GM10266 (cell line): Measurements from ENCODE around the gene PCYT2.

Experiments used
- DNase-seq: peaks from one replicate; pipeline ENCODE4 v3.0.0; 2012; ENCODE audit errors: extremely low spot score
- TF ChIP-seq, protein P1 (sequence below): IDR thresholded peaks from 2 replicates; pipeline ENCODE4 v1.5.1; 2012; ENCODE audit warnings: mild to moderate bottlenecking, low read depth; ENCODE audit not compliant: control insufficient read depth, insufficient read depth; ENCODE audit errors: missing control alignments

Gene PCYT2

DNA sequence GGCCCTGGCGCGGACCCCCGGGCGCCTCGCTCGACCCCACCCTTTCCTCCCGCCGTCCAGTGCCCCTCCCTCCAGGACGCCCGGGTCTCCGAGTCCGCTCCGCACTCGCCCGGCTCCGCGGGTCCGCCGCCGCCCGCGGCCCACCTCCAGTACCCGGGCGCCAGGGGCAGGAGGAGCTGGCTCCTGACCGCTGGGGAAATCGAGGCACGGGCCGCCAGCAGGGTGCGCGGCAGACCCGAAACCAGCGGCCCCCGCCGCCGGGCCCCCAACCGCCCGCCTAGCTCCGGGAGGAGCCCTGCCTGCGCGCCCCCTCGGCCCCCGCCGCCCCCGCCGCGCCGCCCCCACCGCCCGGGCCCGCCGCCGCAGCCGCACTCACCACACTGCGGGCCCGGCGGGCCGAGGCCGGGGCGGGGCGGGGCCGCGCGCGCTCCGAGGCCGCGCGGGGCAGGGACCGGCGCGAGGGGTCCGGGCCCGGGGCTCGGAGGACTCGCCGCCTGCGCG is 16.0 kb upstream of the PCYT2 start:
- TF ChIP-seq, protein P1, sequence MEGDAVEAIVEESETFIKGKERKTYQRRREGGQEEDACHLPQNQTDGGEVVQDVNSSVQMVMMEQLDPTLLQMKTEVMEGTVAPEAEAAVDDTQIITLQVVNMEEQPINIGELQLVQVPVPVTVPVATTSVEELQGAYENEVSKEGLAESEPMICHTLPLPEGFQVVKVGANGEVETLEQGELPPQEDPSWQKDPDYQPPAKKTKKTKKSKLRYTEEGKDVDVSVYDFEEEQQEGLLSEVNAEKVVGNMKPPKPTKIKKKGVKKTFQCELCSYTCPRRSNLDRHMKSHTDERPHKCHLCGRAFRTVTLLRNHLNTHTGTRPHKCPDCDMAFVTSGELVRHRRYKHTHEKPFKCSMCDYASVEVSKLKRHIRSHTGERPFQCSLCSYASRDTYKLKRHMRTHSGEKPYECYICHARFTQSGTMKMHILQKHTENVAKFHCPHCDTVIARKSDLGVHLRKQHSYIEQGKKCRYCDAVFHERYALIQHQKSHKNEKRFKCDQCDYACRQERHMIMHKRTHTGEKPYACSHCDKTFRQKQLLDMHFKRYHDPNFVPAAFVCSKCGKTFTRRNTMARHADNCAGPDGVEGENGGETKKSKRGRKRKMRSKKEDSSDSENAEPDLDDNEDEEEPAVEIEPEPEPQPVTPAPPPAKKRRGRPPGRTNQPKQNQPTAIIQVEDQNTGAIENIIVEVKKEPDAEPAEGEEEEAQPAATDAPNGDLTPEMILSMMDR, result peak; percentile 18
- peak; percentile 70 for DNase-seq

DNA sequence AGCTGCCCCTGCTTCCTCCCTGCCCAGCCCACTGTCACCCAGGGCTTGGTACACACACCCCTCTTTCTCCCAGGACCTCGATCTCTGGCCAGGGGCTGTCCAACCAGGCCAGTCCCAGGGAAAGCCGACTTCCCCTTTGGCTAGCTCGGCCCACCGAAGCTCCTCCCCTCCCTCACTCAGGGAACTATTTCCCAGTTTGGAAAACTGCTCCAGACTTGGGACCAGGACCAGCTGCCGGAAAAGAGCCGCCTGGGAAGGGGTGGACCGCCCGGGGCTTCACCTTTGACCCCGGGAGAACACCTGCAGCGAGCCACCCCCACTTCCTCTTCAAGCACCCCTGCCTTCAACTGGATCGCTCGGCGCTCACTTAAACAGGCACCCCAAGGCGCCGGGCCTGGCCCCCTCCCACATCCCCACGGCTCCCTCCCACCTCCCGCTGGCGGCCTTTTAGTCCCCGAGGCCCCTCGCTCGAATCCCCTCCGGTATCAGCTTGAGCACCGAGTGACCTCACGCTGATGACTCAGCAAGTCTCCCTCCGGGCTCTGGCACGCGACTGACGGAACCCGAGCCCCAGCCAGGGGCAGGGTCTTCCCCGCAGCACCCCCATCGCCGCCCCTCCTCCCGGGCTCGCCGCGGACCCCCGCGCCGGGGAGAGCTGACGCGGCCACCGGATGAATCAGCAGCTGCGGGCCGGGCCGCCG is 15.4 kb upstream of the PCYT2 start:
- TF ChIP-seq, protein P1, result no peak
- DNase-seq, result peak; percentile 85

DNA sequence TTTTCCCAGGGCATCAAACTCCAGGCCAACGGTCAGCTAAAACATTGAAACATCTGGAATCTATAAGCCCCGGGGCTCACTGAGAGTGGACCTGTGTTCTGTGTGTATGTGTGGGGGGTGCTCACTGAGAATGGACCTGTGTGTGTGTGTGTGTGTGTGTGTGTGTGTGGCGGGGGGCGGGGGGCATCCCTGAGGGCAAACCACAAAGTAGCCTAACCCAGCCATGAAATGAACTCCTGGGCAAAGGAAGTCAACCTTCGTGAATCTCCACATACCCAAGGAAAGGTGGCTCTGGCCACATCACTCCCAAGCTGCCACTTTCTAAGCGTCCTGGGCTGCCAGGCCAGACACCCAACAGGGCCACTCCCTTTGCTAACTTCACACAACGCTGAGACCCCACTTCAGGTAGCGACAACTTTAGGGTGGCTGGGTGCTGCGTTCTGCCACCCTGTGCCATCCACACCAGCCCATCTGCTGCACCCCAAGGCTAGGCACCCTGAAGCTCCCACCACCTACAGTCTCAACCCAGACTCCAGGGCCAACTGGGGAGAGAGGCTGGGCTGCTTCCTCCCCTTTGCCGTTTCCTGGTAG is 14.8 kb upstream of the PCYT2 start:
- no peak for DNase-seq
- TF ChIP-seq, protein P1, result no peak

DNA sequence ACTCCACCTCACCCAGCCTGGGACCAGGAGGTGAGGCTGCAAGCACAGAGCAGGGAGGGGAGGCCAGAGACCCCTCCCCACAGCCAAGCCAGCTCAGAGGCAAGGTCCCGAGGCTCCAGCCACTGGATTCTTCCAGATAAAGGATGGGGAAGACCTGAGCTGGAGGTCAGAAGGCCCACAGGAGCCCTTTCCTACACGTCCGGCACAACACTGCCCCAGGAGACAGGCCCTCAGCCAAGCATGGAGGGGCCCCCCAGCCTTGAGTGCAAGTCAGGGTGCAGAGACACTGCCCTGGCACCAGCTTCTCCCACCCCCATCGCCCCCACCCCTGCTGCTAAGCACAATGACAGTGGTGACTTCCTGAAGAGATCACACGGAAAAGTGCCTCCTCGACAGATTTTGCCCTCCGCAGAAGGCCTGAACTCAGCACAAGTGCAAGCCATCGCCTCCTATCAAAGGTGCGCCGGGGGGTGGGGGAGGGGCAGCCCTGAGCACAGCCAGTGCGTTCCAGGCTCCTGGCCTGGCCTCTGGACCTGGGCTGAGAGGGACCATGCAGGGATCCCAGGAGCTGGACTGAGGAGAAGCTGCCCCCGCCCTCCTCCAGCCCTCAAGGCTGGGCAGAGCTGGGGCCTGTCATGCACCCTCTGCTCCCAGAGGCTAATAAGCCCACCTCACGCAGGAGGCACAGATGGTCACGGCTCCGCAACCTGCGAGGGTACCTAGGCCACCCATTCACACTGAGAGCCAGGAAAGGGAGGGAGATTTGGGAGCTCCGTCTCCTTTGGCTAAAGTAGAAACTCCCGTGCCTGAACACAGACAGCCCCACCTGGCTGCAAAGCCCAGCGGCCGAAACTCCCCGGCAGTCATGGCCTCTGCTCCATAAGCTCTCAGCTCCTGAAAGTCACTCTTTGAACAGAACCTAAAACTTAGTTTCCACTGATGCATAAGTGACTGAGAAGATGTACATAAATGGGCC is 13.6 kb upstream of the PCYT2 start:
- no peak for DNase-seq
- TF ChIP-seq, protein P1, result no peak

DNA sequence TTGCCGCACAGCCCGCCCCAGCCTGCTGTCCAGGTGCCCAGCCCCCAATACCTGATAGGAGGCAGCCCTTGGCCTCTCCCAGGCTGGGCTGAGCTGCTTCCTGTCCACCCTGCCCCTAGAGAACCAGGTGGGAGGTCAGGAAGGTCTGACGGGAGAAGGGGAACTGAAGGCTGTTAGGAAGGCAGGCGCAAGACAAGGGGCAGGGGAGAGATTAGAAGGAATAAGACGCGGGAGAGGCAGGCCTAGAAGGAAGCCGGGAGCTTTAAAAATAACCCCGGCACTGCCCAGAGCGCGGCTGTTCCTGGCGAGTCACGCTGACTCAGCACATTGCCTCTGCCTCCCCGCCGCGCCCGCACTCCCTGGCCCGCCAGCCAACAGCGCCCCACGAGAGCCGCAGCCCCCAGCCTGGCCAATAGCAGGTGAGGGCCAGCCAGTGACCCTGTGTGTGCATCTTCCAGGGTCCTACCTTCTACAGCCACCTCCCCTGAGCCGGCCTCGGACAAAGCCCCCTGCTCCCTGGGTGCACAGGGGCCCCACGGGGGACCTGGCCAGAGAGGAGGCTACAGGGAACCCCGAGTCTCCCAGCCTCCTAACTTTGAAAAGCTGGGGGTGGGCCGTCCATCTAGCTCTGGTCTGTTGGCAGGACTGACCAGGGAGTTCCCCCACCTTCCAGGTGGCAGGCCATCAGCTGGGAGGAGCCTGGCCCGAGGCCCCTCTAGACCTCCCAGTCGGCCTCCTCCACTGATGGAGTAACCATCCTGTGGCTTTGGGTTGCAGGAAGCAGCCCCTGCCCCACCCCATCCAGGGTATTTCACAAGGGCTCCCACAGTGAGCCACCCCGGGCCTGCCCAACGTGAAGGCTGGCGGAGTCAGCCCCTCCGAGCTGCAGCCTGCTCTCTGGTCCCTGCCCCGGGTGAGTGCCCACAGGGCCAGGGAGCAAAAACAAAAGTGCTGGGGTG is 12.4 kb upstream of the PCYT2 start:
- TF ChIP-seq, protein P1, result no peak
- DNase-seq, result no peak

DNA sequence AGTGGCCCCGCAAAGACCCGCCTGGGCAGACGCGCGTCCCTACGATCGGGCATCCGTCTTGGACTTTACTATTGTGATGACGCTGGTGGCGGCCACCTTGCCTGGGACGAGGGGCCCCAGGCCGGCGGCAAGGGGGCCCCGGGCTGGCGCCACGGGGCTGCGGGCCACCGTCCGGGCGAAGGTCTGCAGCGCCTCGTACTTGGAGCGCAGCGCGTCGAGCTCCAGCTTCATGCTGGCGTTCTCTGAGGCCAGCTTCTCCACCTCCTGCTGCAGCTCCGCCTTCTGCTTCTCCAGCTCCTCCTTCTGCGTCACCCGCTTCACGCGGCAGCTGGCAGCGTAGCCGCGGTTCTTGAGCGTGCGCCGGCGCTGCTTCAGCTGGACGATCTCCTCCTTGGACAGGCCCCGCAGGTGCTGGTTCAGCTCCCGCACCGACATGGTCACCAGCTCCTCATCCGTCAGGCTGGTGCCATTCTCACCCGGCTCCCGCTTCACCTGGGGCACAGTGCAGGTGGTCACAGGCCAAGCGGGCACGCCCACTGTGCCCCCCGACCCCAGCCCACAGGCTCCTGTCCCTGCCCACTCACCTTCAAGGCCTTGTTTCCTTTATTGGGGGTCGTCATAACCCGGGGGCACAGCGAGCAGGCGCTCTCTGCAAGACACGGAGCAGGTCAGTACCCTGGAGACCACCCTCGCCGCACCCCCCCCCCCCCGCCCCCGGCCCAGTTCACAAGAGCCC is 11.5 kb upstream of the PCYT2 start:
- TF ChIP-seq, protein P1, result no peak
- DNase-seq, result no peak
